ENCODE measurements around the gene OSBPL5. TPM values are rescaled to one million over a fixed set of nuclear protein-coding genes. Genes with fewer than 3 reads are reported as not detected.
"Not testable (repeated sequence)": the region's sequence is repeated elsewhere in the genome, so short reads cannot be mapped to it uniquely, and the experiment has no call there.

OSBPL5 gene
- total RNA-seq, 1 donor from 2014 or later: 19.6 TPM

GRCh38 chr11:3121416-3121815, 43.7 kb downstream of the OSBPL5 start:
- DNase-seq: no peak

- no peak for DNase-seq
Measured at GRCh38 chr11:3120071-3120792, 44.9 kb downstream of the OSBPL5 start.

- DNase-seq: no peak
Measured at GRCh38 chr11:3119141-3119821, 45.8 kb downstream of the OSBPL5 start.

GRCh38 chr11:3115321-3115720, 49.8 kb downstream of the OSBPL5 start:
- no peak for DNase-seq

GRCh38 chr11:3113661-3114060, 51.4 kb downstream of the OSBPL5 start:
- not testable (repeated sequence) for DNase-seq

GRCh38 chr11:3111919-3112690, 53.0 kb downstream of the OSBPL5 start:
- DNase-seq: no peak

- DNase-seq: no peak
Measured at GRCh38 chr11:3111466-3111865, 53.6 kb downstream of the OSBPL5 start.

- no peak for DNase-seq
Measured at GRCh38 chr11:3109921-3110706, 55.0 kb downstream of the OSBPL5 start.

- no peak for DNase-seq
Measured at GRCh38 chr11:3109434-3109833, 55.7 kb downstream of the OSBPL5 start.

- no peak for DNase-seq
Measured at GRCh38 chr11:3108183-3108721, 56.9 kb downstream of the OSBPL5 start.

- no peak for DNase-seq
Measured at GRCh38 chr11:3107608-3108182, 57.4 kb downstream of the OSBPL5 start.

- no peak for DNase-seq
Measured at GRCh38 chr11:3106736-3107524, 58.2 kb downstream of the OSBPL5 start.

GRCh38 chr11:3105791-3106735, 59.0 kb downstream of the OSBPL5 start:
- DNase-seq: no peak

- DNase-seq: no peak
Measured at GRCh38 chr11:3104961-3105790, 59.9 kb downstream of the OSBPL5 start.

- DNase-seq: no peak
Measured at GRCh38 chr11:3104051-3104714, 60.9 kb downstream of the OSBPL5 start.

- DNase-seq: no peak
Measured at GRCh38 chr11:3103076-3103475, 62.0 kb downstream of the OSBPL5 start.

GRCh38 chr11:3102641-3102921, 62.5 kb downstream of the OSBPL5 start:
- no peak for DNase-seq

- DNase-seq: no peak
Measured at GRCh38 chr11:3101921-3102640, 63.0 kb downstream of the OSBPL5 start.
